ENCODE data around the gene PAIP2.
A peak's percentile ranks its signal among the peaks of the same experiment; 100 is the strongest.

GRCh38 chr5:139341689-139342422 lies at the start of gene PAIP2:
- TF ChIP-seq CTCF (IDR thresholded peaks at IDR 0.05; ENCODE audit: poor library complexity) (peak; percentile 87), EZH2 (IDR thresholded peaks at IDR 0.05; ENCODE audit: borderline replicate concordance) (no peak), EZH2phosphoT487 (IDR thresholded peaks at IDR 0.05; ENCODE audit: low read depth, severe bottlenecking, unreplicated experiment) (no peak)
